ENCODE measurements around the gene CRABP2. TPM values are rescaled to one million over a fixed set of nuclear protein-coding genes. Genes with fewer than 3 reads are reported as not detected.

CRABP2 gene
- total RNA-seq, 4 donors from 2014 or later = 2.4 to 16.5 (median 4.0) TPM

DNA sequence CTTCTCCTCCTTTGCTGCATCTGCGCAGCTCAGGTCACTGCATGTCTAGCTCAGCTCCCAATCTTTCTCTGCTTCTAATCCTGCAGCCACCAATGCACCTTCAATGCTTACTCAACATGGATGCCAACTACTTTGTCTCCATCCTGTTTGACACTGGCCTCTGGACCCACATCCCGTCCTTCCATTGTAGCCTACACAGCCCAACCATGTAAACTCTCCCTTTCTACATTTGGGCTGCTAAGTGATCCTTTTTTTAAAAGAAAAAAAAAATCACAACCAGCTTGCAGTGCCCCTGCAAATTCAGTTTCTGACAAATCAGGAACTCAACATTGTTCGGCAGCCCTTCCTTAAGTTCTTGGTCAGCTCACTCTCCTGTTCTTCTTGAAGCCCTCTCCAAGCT is 9.4 kb upstream of the CRABP2 start:
- TF ChIP-seq, protein P1, sequence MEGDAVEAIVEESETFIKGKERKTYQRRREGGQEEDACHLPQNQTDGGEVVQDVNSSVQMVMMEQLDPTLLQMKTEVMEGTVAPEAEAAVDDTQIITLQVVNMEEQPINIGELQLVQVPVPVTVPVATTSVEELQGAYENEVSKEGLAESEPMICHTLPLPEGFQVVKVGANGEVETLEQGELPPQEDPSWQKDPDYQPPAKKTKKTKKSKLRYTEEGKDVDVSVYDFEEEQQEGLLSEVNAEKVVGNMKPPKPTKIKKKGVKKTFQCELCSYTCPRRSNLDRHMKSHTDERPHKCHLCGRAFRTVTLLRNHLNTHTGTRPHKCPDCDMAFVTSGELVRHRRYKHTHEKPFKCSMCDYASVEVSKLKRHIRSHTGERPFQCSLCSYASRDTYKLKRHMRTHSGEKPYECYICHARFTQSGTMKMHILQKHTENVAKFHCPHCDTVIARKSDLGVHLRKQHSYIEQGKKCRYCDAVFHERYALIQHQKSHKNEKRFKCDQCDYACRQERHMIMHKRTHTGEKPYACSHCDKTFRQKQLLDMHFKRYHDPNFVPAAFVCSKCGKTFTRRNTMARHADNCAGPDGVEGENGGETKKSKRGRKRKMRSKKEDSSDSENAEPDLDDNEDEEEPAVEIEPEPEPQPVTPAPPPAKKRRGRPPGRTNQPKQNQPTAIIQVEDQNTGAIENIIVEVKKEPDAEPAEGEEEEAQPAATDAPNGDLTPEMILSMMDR (IDR thresholded peaks at IDR 0.05; ENCODE audit: low read depth) = no peak

DNA sequence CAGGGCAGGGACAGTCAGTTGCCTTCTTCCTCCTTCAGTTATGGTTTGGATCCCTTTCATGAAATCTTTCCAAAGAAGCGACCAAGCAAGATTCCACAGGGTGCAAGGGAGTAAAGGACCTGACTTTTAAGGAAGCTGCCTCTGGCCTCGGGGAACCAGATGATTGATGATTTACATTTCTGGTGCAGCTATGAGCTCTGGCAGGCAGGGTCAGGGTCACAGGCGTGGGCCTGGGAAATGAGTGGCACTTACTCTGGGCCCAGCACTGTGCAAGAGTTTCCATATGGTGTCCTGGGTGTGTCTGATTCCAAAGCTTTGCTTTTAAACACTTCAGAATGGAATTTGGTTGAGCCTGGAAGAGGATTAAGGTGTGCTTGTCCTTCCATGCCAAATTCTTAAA is 7.2 kb upstream of the CRABP2 start:
- TF ChIP-seq, protein P1 (IDR thresholded peaks at IDR 0.05; ENCODE audit: low read depth) = no peak

DNA sequence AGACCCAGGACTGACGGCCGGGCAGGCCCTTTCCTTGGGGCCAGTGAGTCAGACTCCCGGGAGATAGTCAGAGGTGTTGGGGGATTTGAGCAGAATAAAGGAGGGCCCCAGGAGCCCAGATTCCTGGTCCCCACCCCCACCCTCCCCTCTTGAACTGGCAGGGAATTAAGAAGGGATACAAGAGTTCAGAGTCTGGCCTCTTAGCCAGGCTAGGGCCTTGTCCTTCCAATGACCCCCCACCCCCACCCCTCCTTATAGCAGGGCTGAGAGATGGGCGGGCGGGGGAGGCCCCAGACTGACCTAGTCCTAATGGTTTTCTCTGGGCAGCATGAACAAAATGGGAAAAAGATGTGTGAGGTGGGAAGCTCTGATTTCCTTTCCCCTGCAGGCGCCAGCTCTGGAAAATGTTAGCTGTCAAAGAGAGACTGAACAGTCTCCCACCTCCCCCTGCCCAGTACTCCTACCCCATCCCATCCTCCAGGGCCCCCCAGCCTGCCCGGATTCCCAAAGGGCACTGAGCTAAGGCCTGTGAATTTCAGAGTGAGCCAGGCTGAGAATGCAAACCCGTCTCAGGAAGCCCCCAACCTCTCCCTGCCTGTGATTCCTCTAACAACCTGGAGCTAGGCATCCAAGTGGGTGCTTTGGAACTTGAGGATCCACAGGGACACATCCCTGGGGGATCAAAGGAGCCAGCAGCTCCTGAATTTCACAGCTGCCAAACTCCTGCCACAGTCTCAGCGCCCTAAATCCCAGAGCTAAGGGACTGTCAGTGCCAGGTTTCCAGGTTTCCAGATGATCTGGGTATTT is 5.8 kb upstream of the CRABP2 start:
- TF ChIP-seq, protein P1 (IDR thresholded peaks at IDR 0.05; ENCODE audit: low read depth) = no peak

DNA sequence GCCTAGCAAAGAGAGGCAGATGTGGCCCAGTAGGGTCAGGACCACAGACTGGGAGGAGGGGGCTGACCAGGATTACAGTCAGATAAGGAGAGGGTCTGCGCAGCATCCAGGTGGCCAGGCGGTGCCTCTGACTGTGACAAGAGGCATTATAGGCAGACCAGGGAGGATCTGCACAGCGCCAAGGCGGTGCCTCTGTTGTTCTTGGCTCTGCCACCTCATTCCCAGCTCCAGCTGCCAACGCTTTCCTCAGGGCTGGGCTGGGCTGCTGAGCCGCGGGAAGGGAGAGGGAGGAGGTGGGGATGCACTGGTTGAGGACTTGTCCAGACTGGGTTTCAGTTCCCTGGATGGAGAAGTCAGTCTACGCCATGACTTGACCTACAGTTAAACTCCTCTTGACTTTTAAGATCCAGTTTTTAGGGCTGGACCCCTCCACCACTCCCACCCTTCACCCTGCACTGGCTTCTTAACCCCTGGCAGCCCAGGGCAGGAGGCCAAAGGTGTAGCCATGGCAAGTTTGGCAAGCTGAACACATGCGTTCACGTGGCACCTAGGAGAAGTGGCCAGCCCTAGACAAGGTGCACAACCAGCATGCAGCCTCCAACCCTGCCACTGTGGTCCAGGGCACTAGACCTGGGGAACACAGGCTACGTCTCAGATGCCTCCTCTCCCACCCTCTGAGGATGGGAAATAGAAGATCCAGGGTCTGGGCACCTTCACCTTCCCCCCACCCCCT is 4.5 kb upstream of the CRABP2 start:
- TF ChIP-seq, protein P1 (IDR thresholded peaks at IDR 0.05; ENCODE audit: low read depth) = no peak

DNA sequence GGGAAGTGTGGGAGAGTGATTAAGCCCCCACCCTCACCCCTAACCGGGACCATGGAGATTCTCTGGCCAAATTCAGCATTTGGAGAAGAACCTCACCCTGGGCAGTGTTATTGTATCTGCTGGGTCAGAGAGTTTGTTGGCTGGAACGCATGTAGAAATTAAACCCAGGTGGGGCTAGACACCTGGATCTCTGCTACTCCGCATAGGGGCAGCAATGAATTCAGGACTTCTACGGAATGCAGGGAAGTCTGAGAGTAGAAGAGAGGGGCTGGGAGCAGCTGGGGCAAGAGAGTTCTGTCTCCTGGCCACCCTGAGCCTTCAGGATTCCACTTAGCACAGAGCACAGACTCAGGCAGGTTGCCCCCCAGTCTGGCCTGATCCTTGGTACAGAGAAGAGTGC is 3.6 kb upstream of the CRABP2 start:
- TF ChIP-seq, protein P1 (IDR thresholded peaks at IDR 0.05; ENCODE audit: low read depth) = no peak

DNA sequence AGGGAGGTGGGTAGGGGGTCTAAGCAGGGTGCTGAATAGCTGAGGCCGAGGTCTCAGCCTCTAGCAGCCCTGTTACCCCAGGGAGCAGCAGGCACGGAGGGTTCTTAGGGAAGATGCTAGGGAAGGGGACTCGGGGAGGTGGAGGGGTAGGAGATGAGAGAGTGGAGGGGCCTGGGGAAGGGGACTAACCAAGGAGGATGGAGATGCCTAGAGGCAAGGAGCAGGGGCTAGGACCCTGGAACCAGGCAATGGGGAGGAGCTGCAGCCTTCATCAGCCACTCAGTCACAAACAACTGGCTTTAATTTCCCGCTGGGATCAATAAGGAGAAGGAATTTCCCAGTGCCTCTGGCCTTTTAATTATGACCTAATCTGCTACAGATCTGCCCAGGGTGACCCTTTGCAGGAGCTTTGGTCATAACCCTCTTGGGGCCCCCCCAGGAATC is 2.9 kb upstream of the CRABP2 start:
- TF ChIP-seq, protein P1 (IDR thresholded peaks at IDR 0.05; ENCODE audit: low read depth) = no peak

Measured in subcutaneous adipose tissue (tissue), 4 donors.